ENCODE measurements around the gene PRKCE. TPM values are rescaled to one million over a fixed set of nuclear protein-coding genes. Genes with fewer than 3 reads are reported as not detected.

Gene PRKCE
- total and polyA plus RNA-seq, 2 experiments from 2014 or later, result 0.94 to 1.2 TPM

DNA sequence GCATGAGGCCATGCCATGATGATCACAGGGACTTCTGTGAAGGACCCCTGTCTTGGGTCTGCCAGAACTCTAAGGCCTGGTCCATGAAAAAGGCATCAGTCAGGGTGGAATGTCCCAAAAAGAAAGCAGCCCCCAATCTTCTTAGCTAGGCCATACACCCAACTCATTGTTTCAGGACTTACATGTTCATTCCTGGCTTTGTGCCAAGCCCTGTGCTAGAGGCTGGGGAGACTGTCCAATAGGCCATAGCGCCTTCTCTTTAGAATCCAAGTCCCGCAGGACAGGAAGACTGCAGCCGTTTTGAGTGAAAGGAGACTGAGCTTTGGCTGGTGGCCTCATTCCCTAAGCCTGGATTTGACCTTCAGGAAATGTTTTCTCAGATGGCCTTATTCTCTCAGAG lies 247.3 kb downstream of the PRKCE start (continued):
- TF ChIP-seq, protein P1, sequence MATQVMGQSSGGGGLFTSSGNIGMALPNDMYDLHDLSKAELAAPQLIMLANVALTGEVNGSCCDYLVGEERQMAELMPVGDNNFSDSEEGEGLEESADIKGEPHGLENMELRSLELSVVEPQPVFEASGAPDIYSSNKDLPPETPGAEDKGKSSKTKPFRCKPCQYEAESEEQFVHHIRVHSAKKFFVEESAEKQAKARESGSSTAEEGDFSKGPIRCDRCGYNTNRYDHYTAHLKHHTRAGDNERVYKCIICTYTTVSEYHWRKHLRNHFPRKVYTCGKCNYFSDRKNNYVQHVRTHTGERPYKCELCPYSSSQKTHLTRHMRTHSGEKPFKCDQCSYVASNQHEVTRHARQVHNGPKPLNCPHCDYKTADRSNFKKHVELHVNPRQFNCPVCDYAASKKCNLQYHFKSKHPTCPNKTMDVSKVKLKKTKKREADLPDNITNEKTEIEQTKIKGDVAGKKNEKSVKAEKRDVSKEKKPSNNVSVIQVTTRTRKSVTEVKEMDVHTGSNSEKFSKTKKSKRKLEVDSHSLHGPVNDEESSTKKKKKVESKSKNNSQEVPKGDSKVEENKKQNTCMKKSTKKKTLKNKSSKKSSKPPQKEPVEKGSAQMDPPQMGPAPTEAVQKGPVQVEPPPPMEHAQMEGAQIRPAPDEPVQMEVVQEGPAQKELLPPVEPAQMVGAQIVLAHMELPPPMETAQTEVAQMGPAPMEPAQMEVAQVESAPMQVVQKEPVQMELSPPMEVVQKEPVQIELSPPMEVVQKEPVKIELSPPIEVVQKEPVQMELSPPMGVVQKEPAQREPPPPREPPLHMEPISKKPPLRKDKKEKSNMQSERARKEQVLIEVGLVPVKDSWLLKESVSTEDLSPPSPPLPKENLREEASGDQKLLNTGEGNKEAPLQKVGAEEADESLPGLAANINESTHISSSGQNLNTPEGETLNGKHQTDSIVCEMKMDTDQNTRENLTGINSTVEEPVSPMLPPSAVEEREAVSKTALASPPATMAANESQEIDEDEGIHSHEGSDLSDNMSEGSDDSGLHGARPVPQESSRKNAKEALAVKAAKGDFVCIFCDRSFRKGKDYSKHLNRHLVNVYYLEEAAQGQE (IDR thresholded peaks at IDR 0.05; ENCODE audit: unreplicated experiment), result no peak

DNA sequence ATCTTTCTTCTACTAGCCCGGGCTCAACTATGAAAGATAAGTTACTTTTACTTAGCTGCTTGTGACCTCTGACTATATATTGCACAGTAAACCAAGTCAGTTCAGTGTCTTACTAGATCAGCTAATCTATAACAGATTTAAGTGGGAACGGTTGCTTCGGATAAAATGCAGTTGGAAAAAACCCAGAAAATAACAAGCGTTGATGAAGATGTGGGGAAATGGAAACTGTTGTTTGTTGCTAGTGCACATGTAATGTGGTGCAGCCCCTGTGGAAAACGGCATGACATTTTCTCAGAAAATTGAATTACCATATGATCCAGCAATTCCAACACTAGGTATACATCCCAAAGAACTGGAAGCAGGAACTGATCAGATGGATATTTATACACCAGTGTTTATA lies 248.5 kb downstream of the PRKCE start:
- DNase-seq (ENCODE audit: low spot score) (no peak), ATAC-seq (no peak)
- Histone ChIP-seq H3F3A (replicated peaks; ENCODE audit: low read depth) (no peaks in the 10 kb centered on the region), H2AFZ (no peak overlapping the region), H3K36me3 (ENCODE audit: insufficient read depth) (no peaks in the 10 kb centered on the region), H3K4me1 (ENCODE audit: insufficient read depth) (no peaks in the 10 kb centered on the region), H3K27me3 (ENCODE audit: insufficient read depth) (no peaks in the 10 kb centered on the region), H3K4me3 (no peak overlapping the region), H3K9me2 (ENCODE audit: insufficient read depth) (no peaks in the 10 kb centered on the region; the same call in 1 of the 2 replicates), H3K79me2 (replicated peaks; ENCODE audit: insufficient read depth) (no peaks in the 10 kb centered on the region), H4K20me1 (replicated peaks; ENCODE audit: insufficient read depth) (no peaks in the 10 kb centered on the region), H3K4me2 (no peak overlapping the region), H3K27ac (ENCODE audit: low read depth) (no peak overlapping the region)
- no peaks in the 10 kb centered on the region for H3K36me3 Mint-ChIP-seq (ENCODE audit: low read depth)
- H3K27ac Mint-ChIP-seq, result no peak overlapping the region
- no peaks in the 10 kb centered on the region for H3K27me3 Mint-ChIP-seq (ENCODE audit: insufficient read depth, low read depth, poor library complexity)
- H3K4me3 Mint-ChIP-seq, result no peak overlapping the region
- no peaks in the 10 kb centered on the region for H3K4me1 Mint-ChIP-seq
- no peaks in the 10 kb centered on the region for H3K9me3 Mint-ChIP-seq
- TF ChIP-seq POLR2AphosphoS5 (IDR thresholded peaks at IDR 0.05; ENCODE audit: low read depth), result no peak
- TF ChIP-seq, protein P2, sequence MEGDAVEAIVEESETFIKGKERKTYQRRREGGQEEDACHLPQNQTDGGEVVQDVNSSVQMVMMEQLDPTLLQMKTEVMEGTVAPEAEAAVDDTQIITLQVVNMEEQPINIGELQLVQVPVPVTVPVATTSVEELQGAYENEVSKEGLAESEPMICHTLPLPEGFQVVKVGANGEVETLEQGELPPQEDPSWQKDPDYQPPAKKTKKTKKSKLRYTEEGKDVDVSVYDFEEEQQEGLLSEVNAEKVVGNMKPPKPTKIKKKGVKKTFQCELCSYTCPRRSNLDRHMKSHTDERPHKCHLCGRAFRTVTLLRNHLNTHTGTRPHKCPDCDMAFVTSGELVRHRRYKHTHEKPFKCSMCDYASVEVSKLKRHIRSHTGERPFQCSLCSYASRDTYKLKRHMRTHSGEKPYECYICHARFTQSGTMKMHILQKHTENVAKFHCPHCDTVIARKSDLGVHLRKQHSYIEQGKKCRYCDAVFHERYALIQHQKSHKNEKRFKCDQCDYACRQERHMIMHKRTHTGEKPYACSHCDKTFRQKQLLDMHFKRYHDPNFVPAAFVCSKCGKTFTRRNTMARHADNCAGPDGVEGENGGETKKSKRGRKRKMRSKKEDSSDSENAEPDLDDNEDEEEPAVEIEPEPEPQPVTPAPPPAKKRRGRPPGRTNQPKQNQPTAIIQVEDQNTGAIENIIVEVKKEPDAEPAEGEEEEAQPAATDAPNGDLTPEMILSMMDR (conservative IDR thresholded peaks at IDR 0.05; ENCODE audit: low read depth in 2 of 2), result no peak
- TF ChIP-seq NANOG (IDR thresholded peaks at IDR 0.05; ENCODE audit: borderline replicate concordance), result no peak
- no peak for TF ChIP-seq JUNB (IDR thresholded peaks at IDR 0.05; ENCODE audit: unreplicated experiment)
- no peak for TF ChIP-seq STAT1 (IDR thresholded peaks at IDR 0.05; ENCODE audit: unreplicated experiment)
- TF ChIP-seq, protein P3, sequence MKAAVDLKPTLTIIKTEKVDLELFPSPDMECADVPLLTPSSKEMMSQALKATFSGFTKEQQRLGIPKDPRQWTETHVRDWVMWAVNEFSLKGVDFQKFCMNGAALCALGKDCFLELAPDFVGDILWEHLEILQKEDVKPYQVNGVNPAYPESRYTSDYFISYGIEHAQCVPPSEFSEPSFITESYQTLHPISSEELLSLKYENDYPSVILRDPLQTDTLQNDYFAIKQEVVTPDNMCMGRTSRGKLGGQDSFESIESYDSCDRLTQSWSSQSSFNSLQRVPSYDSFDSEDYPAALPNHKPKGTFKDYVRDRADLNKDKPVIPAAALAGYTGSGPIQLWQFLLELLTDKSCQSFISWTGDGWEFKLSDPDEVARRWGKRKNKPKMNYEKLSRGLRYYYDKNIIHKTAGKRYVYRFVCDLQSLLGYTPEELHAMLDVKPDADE (IDR thresholded peaks at IDR 0.05), result no peak
- TF ChIP-seq, protein P4, sequence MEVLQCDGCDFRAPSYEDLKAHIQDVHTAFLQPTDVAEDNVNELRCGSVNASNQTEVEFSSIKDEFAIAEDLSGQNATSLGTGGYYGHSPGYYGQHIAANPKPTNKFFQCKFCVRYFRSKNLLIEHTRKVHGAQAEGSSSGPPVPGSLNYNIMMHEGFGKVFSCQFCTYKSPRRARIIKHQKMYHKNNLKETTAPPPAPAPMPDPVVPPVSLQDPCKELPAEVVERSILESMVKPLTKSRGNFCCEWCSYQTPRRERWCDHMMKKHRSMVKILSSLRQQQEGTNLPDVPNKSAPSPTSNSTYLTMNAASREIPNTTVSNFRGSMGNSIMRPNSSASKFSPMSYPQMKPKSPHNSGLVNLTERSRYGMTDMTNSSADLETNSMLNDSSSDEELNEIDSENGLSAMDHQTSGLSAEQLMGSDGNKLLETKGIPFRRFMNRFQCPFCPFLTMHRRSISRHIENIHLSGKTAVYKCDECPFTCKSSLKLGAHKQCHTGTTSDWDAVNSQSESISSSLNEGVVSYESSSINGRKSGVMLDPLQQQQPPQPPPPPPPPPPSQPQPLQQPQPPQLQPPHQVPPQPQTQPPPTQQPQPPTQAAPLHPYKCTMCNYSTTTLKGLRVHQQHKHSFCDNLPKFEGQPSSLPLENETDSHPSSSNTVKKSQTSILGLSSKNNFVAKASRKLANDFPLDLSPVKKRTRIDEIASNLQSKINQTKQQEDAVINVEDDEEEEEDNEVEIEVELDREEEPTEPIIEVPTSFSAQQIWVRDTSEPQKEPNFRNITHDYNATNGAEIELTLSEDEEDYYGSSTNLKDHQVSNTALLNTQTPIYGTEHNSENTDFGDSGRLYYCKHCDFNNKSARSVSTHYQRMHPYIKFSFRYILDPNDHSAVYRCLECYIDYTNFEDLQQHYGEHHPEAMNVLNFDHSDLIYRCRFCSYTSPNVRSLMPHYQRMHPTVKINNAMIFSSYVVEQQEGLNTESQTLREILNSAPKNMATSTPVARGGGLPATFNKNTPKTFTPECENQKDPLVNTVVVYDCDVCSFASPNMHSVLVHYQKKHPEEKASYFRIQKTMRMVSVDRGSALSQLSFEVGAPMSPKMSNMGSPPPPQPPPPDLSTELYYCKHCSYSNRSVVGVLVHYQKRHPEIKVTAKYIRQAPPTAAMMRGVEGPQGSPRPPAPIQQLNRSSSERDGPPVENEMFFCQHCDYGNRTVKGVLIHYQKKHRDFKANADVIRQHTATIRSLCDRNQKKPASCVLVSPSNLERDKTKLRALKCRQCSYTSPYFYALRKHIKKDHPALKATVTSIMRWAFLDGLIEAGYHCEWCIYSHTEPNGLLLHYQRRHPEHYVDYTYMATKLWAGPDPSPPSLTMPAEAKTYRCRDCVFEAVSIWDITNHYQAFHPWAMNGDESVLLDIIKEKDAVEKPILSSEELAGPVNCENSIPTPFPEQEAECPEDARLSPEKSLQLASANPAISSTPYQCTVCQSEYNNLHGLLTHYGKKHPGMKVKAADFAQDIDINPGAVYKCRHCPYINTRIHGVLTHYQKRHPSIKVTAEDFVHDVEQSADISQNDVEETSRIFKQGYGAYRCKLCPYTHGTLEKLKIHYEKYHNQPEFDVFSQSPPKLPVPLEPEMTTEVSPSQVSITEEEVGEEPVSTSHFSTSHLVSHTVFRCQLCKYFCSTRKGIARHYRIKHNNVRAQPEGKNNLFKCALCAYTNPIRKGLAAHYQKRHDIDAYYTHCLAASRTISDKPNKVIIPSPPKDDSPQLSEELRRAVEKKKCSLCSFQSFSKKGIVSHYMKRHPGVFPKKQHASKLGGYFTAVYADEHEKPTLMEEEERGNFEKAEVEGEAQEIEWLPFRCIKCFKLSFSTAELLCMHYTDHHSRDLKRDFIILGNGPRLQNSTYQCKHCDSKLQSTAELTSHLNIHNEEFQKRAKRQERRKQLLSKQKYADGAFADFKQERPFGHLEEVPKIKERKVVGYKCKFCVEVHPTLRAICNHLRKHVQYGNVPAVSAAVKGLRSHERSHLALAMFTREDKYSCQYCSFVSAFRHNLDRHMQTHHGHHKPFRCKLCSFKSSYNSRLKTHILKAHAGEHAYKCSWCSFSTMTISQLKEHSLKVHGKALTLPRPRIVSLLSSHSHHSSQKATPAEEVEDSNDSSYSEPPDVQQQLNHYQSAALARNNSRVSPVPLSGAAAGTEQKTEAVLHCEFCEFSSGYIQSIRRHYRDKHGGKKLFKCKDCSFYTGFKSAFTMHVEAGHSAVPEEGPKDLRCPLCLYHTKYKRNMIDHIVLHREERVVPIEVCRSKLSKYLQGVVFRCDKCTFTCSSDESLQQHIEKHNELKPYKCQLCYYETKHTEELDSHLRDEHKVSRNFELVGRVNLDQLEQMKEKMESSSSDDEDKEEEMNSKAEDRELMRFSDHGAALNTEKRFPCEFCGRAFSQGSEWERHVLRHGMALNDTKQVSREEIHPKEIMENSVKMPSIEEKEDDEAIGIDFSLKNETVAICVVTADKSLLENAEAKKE (CRISPR knock-in tag; IDR thresholded peaks at IDR 0.05), result no peak
- TF ChIP-seq, protein P1 (IDR thresholded peaks at IDR 0.05; ENCODE audit: unreplicated experiment), result no peak
- no peak for TF ChIP-seq EZH2 (IDR thresholded peaks at IDR 0.05; ENCODE audit: low read depth, unreplicated experiment)
